Neural cell (in vitro differentiated cells): ENCODE measurements around the gene RELN. TPM values are rescaled to one million over a fixed set of nuclear protein-coding genes. Genes with fewer than 3 reads are reported as not detected.

ENCODE experiments used
- H2AFZ ChIP-seq: fragments of 200-600, 300-800 bp; sonication (generic), shearing (Covaris generic); 2 replicates; pipeline ENCODE4 v1.6.0; 2014; ENCODE audit warnings: low read depth, mild to moderate bottlenecking, antibody characterized with exemption, low read length, moderate library complexity
- H3F3A ChIP-seq: fragments of 200-600 bp; shearing (Covaris generic); 2 replicates; pipeline ENCODE4 v1.6.1; 2016; ENCODE audit warnings: mild to moderate bottlenecking, moderate library complexity, mixed read lengths, antibody characterized with exemption, low read length; ENCODE audit not compliant: insufficient read depth, poor library complexity, severe bottlenecking
- H3K27ac ChIP-seq: fragments of 200-600, 300-800 bp; sonication (generic), shearing (Covaris generic); 2 replicates; pipeline ENCODE4 v1.5.1; 2014; ENCODE audit warnings: mild to moderate bottlenecking, low read length, moderate library complexity
- H3K27me3 ChIP-seq: fragments of 300-800, 200-600 bp; sonication (generic), shearing (Covaris generic); 2 replicates; pipeline ENCODE4 v1.6.0; 2014; ENCODE audit warnings: mild to moderate bottlenecking, low read depth, low read length, moderate library complexity; ENCODE audit not compliant: insufficient read depth
- H3K36me3 ChIP-seq: fragments of 300-800, 200-600 bp; sonication (generic), shearing (Covaris generic); 2 replicates; pipeline ENCODE4 v1.5.1; 2014; ENCODE audit warnings: mild to moderate bottlenecking, antibody characterized with exemption, low read length, moderate library complexity; ENCODE audit not compliant: insufficient read depth
- H3K4me2 ChIP-seq: fragments of 300-800, 200-600 bp; sonication (generic), shearing (Covaris generic); 2 replicates; pipeline ENCODE4 v1.6.0; 2014; ENCODE audit warnings: mild to moderate bottlenecking, low read length
- H3K4me3 ChIP-seq: fragments of 300-800, 200-600 bp; sonication (generic), shearing (Covaris generic); 2 replicates; pipeline ENCODE4 v1.5.1; 2014; ENCODE audit warnings: mild to moderate bottlenecking, low read length, moderate library complexity
- H3K79me2 ChIP-seq: fragments of 200-600 bp; shearing (Covaris generic); replicated peaks from 2 replicates; pipeline ENCODE4 v1.6.0; 2014; ENCODE audit warnings: mild to moderate bottlenecking, low read length, moderate library complexity; ENCODE audit not compliant: insufficient read depth
- H3K9ac ChIP-seq: fragments of 300-800, 200-600 bp; sonication (generic), shearing (Covaris generic); 2 replicates; pipeline ENCODE4 v1.6.1; 2016; ENCODE audit warnings: mild to moderate bottlenecking, low read length, mixed read lengths
- H3K9me2 ChIP-seq: fragments of 200-600 bp; shearing (Covaris generic); 2 replicates; pipeline ENCODE4 v1.6.1; 2016; ENCODE audit warnings: mild to moderate bottlenecking, low read length, mixed read lengths; ENCODE audit not compliant: insufficient read depth
- H3K9me3 ChIP-seq: fragments of 200-600, 300-800 bp; sonication (generic), shearing (Covaris generic); 2 replicates; pipeline ENCODE4 v1.6.1; 2016; ENCODE audit warnings: mild to moderate bottlenecking, mixed run types, low read length, moderate library complexity, mixed read lengths
- H4K20me1 ChIP-seq: fragments of 200-600 bp; shearing (Covaris generic); 2 replicates; pipeline ENCODE4 v1.6.1; 2016; ENCODE audit warnings: mild to moderate bottlenecking, mixed run types; ENCODE audit not compliant: insufficient read depth
- CTCF ChIP-seq: fragments of 450-650 bp; IDR thresholded peaks from 2 replicates; pipeline ENCODE4 v1.5.1; 2014; ENCODE audit warnings: antibody characterized with exemption, mild to moderate bottlenecking, moderate library complexity; ENCODE audit not compliant: poor library complexity, severe bottlenecking
- EP300 ChIP-seq: fragments of 450-650 bp; conservative IDR thresholded peaks from 2 replicates; pipeline ENCODE4 v1.6.1; 2014; ENCODE audit warnings: antibody characterized with exemption, mild to moderate bottlenecking, moderate library complexity; ENCODE audit not compliant: poor library complexity, severe bottlenecking
- EZH2 ChIP-seq: fragments of 200-600, 300-800 bp; shearing (Covaris generic), sonication (generic); IDR thresholded peaks from 2 replicates; pipeline ENCODE4 v1.6.1; 2014; ENCODE audit warnings: antibody characterized with exemption, low read length, borderline replicate concordance, mild to moderate bottlenecking; ENCODE audit not compliant: insufficient read depth, poor library complexity, severe bottlenecking
- MXI1 ChIP-seq: fragments of 450-650 bp; conservative IDR thresholded peaks from 2 replicates; pipeline ENCODE4 v1.6.1; 2014; ENCODE audit warnings: antibody characterized with exemption, mild to moderate bottlenecking; ENCODE audit not compliant: poor library complexity, severe bottlenecking
- POLR2AphosphoS5 ChIP-seq: IDR thresholded peaks from 2 replicates; pipeline ENCODE4 v1.6.1; 2012
- RAD21 ChIP-seq: fragments of 450-650 bp; conservative IDR thresholded peaks from 2 replicates; pipeline ENCODE4 v1.6.1; 2014; ENCODE audit warnings: antibody characterized with exemption, mild to moderate bottlenecking, moderate library complexity
- REST ChIP-seq: IDR thresholded peaks from 2 replicates; pipeline ENCODE4 v1.6.1; 2012; ENCODE audit warnings: borderline replicate concordance
- SMC3 ChIP-seq: fragments of 450-650 bp; conservative IDR thresholded peaks from 2 replicates; pipeline ENCODE4 v1.6.1; 2014; ENCODE audit warnings: antibody characterized with exemption, mild to moderate bottlenecking, moderate library complexity; ENCODE audit not compliant: poor library complexity
- TAF1 ChIP-seq: IDR thresholded peaks from 2 replicates; pipeline ENCODE4 v1.6.1; 2012; ENCODE audit warnings: low read depth
- polyA plus RNA-seq: library from polyadenylated mRNA; depleted of rRNA; stranded (reverse); fragments of >200 nt; gene quantifications from 2 replicates; pipeline ENCODE4 v1.2.3, GENCODE V29; 2014

The RELN gene
- polyA plus RNA-seq, 1 donor from 2014 or later: 178 TPM

GRCh38 chr7:103773726-103774125 is 215.7 kb downstream of the RELN start:
- Histone ChIP-seq H3K9me3 (no peaks in the 10 kb centered on the region), H2AFZ (no peak overlapping the region), H4K20me1 (no peaks in the 10 kb centered on the region), H3K4me2 (no peak overlapping the region), H3K9me2 (no peaks in the 10 kb centered on the region), H3K27ac (no peak overlapping the region), H3K36me3 (no peaks in the 10 kb centered on the region), H3K27me3 (no peaks in the 10 kb centered on the region), H3K4me3 (no peak overlapping the region), H3K79me2 (no peaks in the 10 kb centered on the region), H3F3A (no peaks in the 10 kb centered on the region), H3K9ac (no peak overlapping the region)
- no peak for TF ChIP-seq MXI1
- no peak for TF ChIP-seq REST
- no peak for TF ChIP-seq EP300
- TF ChIP-seq CTCF: no peak
- no peak for TF ChIP-seq SMC3
- no peak for TF ChIP-seq RAD21
- no peak for TF ChIP-seq POLR2AphosphoS5

- no peak overlapping the region for H2AFZ ChIP-seq
- H3K9ac ChIP-seq: no peak overlapping the region
- no peaks in the 10 kb centered on the region for H3K9me3 ChIP-seq
- no peak overlapping the region for H3K27ac ChIP-seq
- H3K27me3 ChIP-seq: no peaks in the 10 kb centered on the region
- H3K36me3 ChIP-seq: no peaks in the 10 kb centered on the region
- no peak overlapping the region for H3K4me3 ChIP-seq
- TF ChIP-seq REST (no peak), TAF1 (no peak), EP300 (no peak), EZH2 (no peak), CTCF (no peak), POLR2AphosphoS5 (no peak), RAD21 (no peak), SMC3 (no peak), MXI1 (no peak)
- no peaks in the 10 kb centered on the region for H3K79me2 ChIP-seq
- H3K9me2 ChIP-seq: no peaks in the 10 kb centered on the region
- H3F3A ChIP-seq: no peaks in the 10 kb centered on the region
- H4K20me1 ChIP-seq: no peaks in the 10 kb centered on the region
- H3K4me2 ChIP-seq: no peak overlapping the region
Measured at GRCh38 chr7:103772171-103772773, 217.2 kb downstream of the RELN start.
